OCI-LY3 (cell line): Measurements from ENCODE around the gene ARAP1.

Source experiments
- H2AFZ ChIP-seq: fragments of 200-600, 300-600 bp; shearing (Covaris generic); 2 replicates; pipeline ENCODE4 v1.6.0; 2014; ENCODE audit warnings: antibody characterized with exemption, low read depth, low read length
- H3K27ac ChIP-seq: fragments of 200-600, 300-600 bp; sonication (generic); 2 replicates; pipeline ENCODE4 v1.5.1; 2014; ENCODE audit warnings: mild to moderate bottlenecking, low read length, moderate library complexity, mixed read lengths
- H3K27me3 ChIP-seq: fragments of 200-600, 300-600 bp; sonication (generic); 2 replicates; pipeline ENCODE4 v1.6.1; 2014; ENCODE audit warnings: low read depth, low read length, mixed read lengths
- H3K36me3 ChIP-seq: fragments of 200-600, 300-600 bp; sonication (generic); replicated peaks from 2 replicates; pipeline ENCODE3; 2014; ENCODE audit warnings: low read depth, low read length, mixed read lengths
- H3K4me1 ChIP-seq: fragments of 300-600, 200-600 bp; sonication (generic); 2 replicates; pipeline ENCODE4 v1.6.1; 2014; ENCODE audit warnings: low read length, mixed read lengths
- H3K4me2 ChIP-seq: fragments of 200-600, 300-600 bp; sonication (generic); 2 replicates; pipeline ENCODE4 v1.6.1; 2014; ENCODE audit warnings: low read length, mixed read lengths
- H3K4me3 ChIP-seq: fragments of 300-600, 200-600 bp; sonication (generic); 2 replicates; pipeline ENCODE4 v1.5.1; 2014; ENCODE audit warnings: antibody characterized with exemption, mild to moderate bottlenecking, low read length, moderate library complexity
- H3K79me2 ChIP-seq: fragments of 300-600, 200-600 bp; shearing (Covaris generic); 2 replicates; pipeline ENCODE4 v1.6.1; 2014; ENCODE audit warnings: mild to moderate bottlenecking, low read length, mixed read lengths
- H3K9ac ChIP-seq: fragments of 300-600, 200-600 bp; shearing (Covaris generic); 2 replicates; pipeline ENCODE4 v1.6.0; 2014; ENCODE audit warnings: mild to moderate bottlenecking, low read length, moderate library complexity
- H3K9me3 ChIP-seq: fragments of 200-600, 300-600 bp; shearing (Covaris generic); 2 replicates; pipeline ENCODE4 v1.6.1; 2014; ENCODE audit warnings: low read length, mixed read lengths; ENCODE audit not compliant: insufficient read depth
- H4K20me1 ChIP-seq: fragments of 200-600, 300-600 bp; sonication (generic); 2 replicates; pipeline ENCODE4 v1.6.1; 2016; ENCODE audit warnings: low read length, mixed read lengths; ENCODE audit not compliant: insufficient read depth
- EZH2phosphoT487 ChIP-seq: fragments of 200-600 bp; shearing (Covaris generic); IDR thresholded peaks from 2 replicates; pipeline ENCODE4 v1.6.1; 2018; ENCODE audit warnings: antibody characterized with exemption, mixed run types, low read depth
- TF ChIP-seq, protein P1 (sequence below): fragments of 200-600, 300-600 bp; sonication (generic); IDR thresholded peaks from 2 replicates; pipeline ENCODE4 v1.5.1; 2014; ENCODE audit warnings: antibody characterized with exemption, low read length, low read depth

Gene ARAP1

DNA sequence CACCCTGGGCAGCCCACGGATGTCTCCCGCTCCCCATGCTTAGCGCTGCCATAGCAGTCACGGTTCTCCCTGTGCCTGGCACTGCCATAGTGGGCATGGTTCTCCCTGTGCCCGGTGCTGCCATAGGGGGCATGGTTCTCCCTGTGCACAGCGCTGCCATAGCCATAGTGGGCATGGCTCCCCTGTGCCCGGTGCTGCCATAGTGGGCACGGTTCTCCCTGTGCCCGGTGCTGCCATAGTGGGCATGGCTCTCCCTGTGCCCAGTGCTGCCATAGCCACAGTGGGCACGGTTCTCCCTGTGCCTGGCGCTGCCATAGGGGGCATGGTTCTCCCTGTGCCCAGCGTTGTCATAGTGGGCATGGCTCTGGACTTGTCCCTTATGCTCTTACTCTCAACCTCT is 19.9 kb upstream of the ARAP1 start:
- no peak overlapping the region for H3K4me2 ChIP-seq
- H3K27ac ChIP-seq: no peak overlapping the region
- no peaks in the 10 kb centered on the region for H4K20me1 ChIP-seq
- no peaks in the 10 kb centered on the region for H3K36me3 ChIP-seq
- H3K9me3 ChIP-seq: no peaks in the 10 kb centered on the region
- no peak overlapping the region for H2AFZ ChIP-seq
- H3K27me3 ChIP-seq: no peaks in the 10 kb centered on the region
- TF ChIP-seq, protein P1, sequence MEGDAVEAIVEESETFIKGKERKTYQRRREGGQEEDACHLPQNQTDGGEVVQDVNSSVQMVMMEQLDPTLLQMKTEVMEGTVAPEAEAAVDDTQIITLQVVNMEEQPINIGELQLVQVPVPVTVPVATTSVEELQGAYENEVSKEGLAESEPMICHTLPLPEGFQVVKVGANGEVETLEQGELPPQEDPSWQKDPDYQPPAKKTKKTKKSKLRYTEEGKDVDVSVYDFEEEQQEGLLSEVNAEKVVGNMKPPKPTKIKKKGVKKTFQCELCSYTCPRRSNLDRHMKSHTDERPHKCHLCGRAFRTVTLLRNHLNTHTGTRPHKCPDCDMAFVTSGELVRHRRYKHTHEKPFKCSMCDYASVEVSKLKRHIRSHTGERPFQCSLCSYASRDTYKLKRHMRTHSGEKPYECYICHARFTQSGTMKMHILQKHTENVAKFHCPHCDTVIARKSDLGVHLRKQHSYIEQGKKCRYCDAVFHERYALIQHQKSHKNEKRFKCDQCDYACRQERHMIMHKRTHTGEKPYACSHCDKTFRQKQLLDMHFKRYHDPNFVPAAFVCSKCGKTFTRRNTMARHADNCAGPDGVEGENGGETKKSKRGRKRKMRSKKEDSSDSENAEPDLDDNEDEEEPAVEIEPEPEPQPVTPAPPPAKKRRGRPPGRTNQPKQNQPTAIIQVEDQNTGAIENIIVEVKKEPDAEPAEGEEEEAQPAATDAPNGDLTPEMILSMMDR: no peak
- no peak for TF ChIP-seq EZH2phosphoT487
- H3K4me3 ChIP-seq: no peak overlapping the region
- H3K79me2 ChIP-seq: no peaks in the 10 kb centered on the region
- H3K4me1 ChIP-seq: no peaks in the 10 kb centered on the region
- H3K9ac ChIP-seq: no peak overlapping the region

DNA sequence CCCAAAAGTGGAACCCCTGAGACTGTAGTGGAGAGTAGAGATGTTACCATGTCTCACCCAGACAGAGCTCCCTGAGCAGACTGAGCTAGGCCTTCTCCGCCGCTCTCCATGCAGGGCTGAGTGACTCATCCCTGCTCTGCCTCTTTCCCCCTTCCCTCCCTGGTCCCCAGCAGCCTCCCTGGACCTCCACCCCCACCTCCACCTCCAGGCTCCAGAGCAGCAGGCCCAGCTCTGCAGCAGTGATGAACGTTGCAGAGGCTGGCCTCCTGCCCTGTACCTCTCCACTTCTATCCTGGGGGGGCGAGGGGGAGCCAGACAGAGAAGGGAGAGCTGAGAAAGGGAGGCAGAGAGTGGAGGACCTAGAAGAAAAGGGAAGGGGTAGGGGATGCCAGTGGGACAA is 19.3 kb upstream of the ARAP1 start:
- no peak overlapping the region for H3K9ac ChIP-seq
- H3K36me3 ChIP-seq: no peaks in the 10 kb centered on the region
- H3K27ac ChIP-seq: no peak overlapping the region
- no peaks in the 10 kb centered on the region for H3K4me1 ChIP-seq
- no peak overlapping the region for H2AFZ ChIP-seq
- H3K9me3 ChIP-seq: no peaks in the 10 kb centered on the region
- no peak overlapping the region for H3K4me2 ChIP-seq
- no peak overlapping the region for H3K4me3 ChIP-seq
- no peaks in the 10 kb centered on the region for H3K79me2 ChIP-seq
- TF ChIP-seq EZH2phosphoT487: no peak
- no peaks in the 10 kb centered on the region for H3K27me3 ChIP-seq
- no peaks in the 10 kb centered on the region for H4K20me1 ChIP-seq

DNA sequence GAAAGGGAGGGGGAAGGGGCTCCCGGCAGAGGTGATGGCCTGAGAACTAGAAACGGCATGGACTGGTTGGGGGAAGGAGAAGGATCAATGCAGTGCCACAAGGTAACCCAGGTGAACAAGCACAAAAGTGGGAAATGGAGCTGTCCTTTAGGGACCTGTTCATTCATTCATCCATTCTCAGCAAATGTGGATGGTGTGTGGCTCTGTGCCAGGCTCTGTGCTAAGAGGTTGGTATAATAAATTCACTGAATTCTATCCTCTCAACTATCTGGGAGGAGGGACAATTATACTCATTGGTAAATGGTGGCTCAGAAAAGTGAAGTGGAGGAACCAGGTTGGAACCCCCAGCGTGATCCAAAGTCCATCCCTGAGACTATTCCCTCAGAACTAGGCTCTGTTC is 18.6 kb upstream of the ARAP1 start:
- Histone ChIP-seq H3K27ac (no peak overlapping the region), H3K36me3 (no peaks in the 10 kb centered on the region), H3K4me2 (no peak overlapping the region), H3K27me3 (no peaks in the 10 kb centered on the region), H4K20me1 (no peaks in the 10 kb centered on the region), H3K9ac (no peak overlapping the region), H3K79me2 (no peaks in the 10 kb centered on the region), H3K4me3 (no peak overlapping the region), H2AFZ (no peak overlapping the region), H3K9me3 (no peaks in the 10 kb centered on the region), H3K4me1 (no peaks in the 10 kb centered on the region)
- no peak for TF ChIP-seq EZH2phosphoT487
- TF ChIP-seq, protein P1: no peak

DNA sequence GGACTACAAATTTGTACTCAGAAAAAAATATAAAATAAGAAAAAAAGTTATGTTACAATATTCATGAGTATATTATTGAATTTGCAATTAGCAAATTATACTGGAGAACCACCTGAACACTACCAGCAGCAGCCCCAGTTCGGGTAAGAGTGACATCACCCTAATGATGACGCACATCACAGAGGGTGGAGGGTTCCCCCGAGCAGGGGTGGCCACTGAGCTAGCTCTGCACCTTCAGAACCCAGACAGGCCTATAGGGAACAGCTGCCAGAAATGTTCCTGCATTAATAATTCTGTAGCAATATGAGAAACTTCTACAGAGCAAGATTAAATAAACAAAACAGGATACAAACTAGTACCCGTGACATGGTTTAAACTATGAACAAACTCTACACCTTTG is 17.5 kb upstream of the ARAP1 start:
- Histone ChIP-seq H3K9ac (no peak overlapping the region), H3K27me3 (no peaks in the 10 kb centered on the region), H3K36me3 (no peaks in the 10 kb centered on the region), H3K4me1 (no peaks in the 10 kb centered on the region), H3K79me2 (no peaks in the 10 kb centered on the region), H2AFZ (no peak overlapping the region), H3K4me2 (no peak overlapping the region), H3K4me3 (no peak overlapping the region), H3K9me3 (no peaks in the 10 kb centered on the region), H4K20me1 (no peaks in the 10 kb centered on the region), H3K27ac (no peak overlapping the region)
- no peak for TF ChIP-seq EZH2phosphoT487
- TF ChIP-seq, protein P1: no peak

DNA sequence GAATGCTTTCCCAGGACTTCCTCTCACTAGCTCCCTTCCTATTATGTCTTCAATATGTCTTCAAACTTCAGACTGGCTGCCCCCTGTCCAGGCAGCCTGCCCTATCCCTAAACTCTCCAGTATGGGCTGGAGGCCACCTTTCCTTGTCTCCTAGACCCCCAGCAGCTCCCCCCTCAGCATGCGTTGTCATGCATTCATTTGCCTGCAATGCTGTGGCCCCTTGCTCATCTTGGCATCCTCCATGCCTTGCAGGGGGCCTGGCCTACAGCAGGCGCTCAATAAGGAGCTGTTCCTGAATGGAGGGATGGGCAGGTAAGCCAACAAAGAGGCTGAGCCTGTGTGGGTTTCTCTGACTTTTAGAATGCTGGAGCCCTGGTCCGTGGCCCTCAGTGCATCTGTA is 16.4 kb upstream of the ARAP1 start:
- Histone ChIP-seq H3K79me2 (no peaks in the 10 kb centered on the region), H3K27ac (no peak overlapping the region)

More for the DNA sequence above, 16.4 kb upstream of the ARAP1 start:
- peaks cover 6% of the 10 kb centered on the region for H3K4me1 ChIP-seq
- H4K20me1 ChIP-seq: no peaks in the 10 kb centered on the region
- H3K4me2 ChIP-seq: no peak overlapping the region
- no peak overlapping the region for H3K9ac ChIP-seq
- no peak overlapping the region for H3K4me3 ChIP-seq
- TF ChIP-seq EZH2phosphoT487: no peak
- TF ChIP-seq, protein P1: no peak
- H3K9me3 ChIP-seq: no peaks in the 10 kb centered on the region
- no peak overlapping the region for H2AFZ ChIP-seq
- H3K27me3 ChIP-seq: no peaks in the 10 kb centered on the region
- H3K36me3 ChIP-seq: no peaks in the 10 kb centered on the region
